Kidney (tissue), 14 donors: ENCODE results near the gene HOXA9. TPM values are rescaled to one million over a fixed set of nuclear protein-coding genes. Genes with fewer than 3 reads are reported as not detected.

ENCODE experiments used
- DNase-seq, 5 donors: peaks; one replicate each; pipeline ENCODE4 v3.0.0-alpha.2; 2013 to 2020
- FAIRE-seq: peaks from 2 replicates; lab custom pipeline; 2012; peaks lifted over from hg19 to GRCh38; lab: Jason Lieb, UNC
- H3K27ac ChIP-seq, 2 donors: one replicate each; pipeline ENCODE4 v1.7.0; 2013; ENCODE audit warnings: low read depth in 2 of 2, low read length in 2 of 2, inconsistent platforms in 1 of 2
- H3K27me3 ChIP-seq: one replicate; pipeline ENCODE4 v1.7.1; 2013; ENCODE audit warnings: low read length, inconsistent platforms; ENCODE audit not compliant: control insufficient read depth, insufficient read depth
- H3K36me3 ChIP-seq, 3 donors: one replicate each; pipeline versions ENCODE4 v1.7.0 to v1.7.1; 2013; ENCODE audit warnings: low read length in 3 of 3, control low read depth in 1 of 3, inconsistent platforms in 1 of 3; ENCODE audit not compliant: insufficient read depth in 3 of 3, control insufficient read depth in 2 of 3
- H3K4me1 ChIP-seq, 3 donors: one replicate each; pipeline versions ENCODE4 v1.7.0 to v1.7.1; 2013; ENCODE audit warnings: low read length in 3 of 3, inconsistent platforms in 1 of 3, low read depth in 1 of 3; ENCODE audit not compliant: control insufficient read depth in 2 of 3, insufficient read depth in 2 of 3
- H3K4me3 ChIP-seq, 3 donors: one replicate each; pipeline versions ENCODE4 v1.7.0 to v1.8.1; 2013; ENCODE audit warnings: low read length in 3 of 3, control low read depth in 1 of 3, inconsistent platforms in 1 of 3
- H3K9ac ChIP-seq, 3 donors: one replicate each; pipeline versions ENCODE4 v1.7.0 to v1.7.1; 2013; ENCODE audit warnings: low read length in 3 of 3, control low read depth in 1 of 3, inconsistent platforms in 1 of 3
- H3K9me3 ChIP-seq, 3 donors: one replicate each; pipeline versions ENCODE4 v1.7.0 to v1.7.1; 2013; ENCODE audit warnings: low read length in 3 of 3, control low read depth in 1 of 3, inconsistent platforms in 1 of 3; ENCODE audit not compliant: control insufficient read depth in 2 of 3, insufficient read depth in 1 of 3
- intact Hi-C: fragments of 100-400 bp; cut with DNase I; formaldehyde crosslinking; loops from one replicate; pipeline ENCODE4 v1.11.1; 2022
- polyA plus RNA-seq: library from polyadenylated mRNA; stranded (reverse); fragments of 350-450 nt; fragmentation: Illumina TruSeq; extraction: RNeasy Lipid Tissue Mini Kit (QIAGEN cat#74804); gene quantifications from one replicate; pipeline ENCODE4 v1.2.3, GENCODE V29; 2014; ENCODE audit warnings: low read depth, low replicate concordance; ENCODE audit not compliant: insufficient read depth
- total RNA-seq: library from RNA; stranded (reverse); fragmentation: NEBNext Ultra II Directional; extraction: Animal tissue kit (Norgen Biotek cat#: 25700); gene quantifications from one replicate; pipeline ENCODE4 v1.2.1, GENCODE V29; 2021
- TF ChIP-seq, protein P1 (sequence below): IDR thresholded peaks from 3 replicates; pipeline ENCODE4 v1.5.1; 2012; ENCODE audit warnings: mild to moderate bottlenecking, moderate library complexity, borderline replicate concordance; ENCODE audit not compliant: insufficient read depth; ENCODE audit errors: extremely low read depth
- donor health status: control.
- donor health status: control.
- donor health status: control.
- donor health status: control.
- donor health status: control.
- donor health status: DM: yes; HTN: yes; CAD: no.
- donor health status: Normal renal cell carcinoma (clear cell type).

The HOXA9 gene
- total and polyA plus RNA-seq, 2 donors from 2014 or later, result 36.7 to 36.8 TPM

DNA sequence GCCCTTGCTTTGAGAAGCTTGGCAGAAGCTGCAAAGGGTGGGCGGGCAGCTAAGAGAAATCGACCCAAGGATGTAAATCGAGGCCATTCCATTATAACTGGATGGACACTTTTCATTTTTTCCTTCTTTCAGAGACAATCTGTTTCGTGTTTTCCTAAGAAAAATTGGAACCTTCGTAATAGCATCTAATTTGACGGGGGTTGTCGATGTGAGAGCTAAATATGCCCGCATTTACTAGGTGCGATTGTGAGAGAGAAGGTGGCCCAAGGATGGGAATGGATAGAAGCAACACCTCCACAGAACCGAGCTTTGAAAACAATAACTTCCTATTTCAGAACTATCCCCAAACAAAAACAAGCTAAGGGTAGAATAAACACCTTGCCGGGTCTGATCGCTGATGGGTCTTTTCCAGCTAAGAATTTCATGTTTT, 33.9 kb downstream of the HOXA9 start:
- H3K9ac ChIP-seq, result peak overlapping the region; percentile 45 to 92 (median 78)
- FAIRE-seq, result no peak
- H3K27me3 ChIP-seq, result no peaks in the 10 kb centered on the region
- H3K9me3 ChIP-seq, result no peaks in the 10 kb centered on the region
- peak overlapping the region; percentile 62 to 82 (median 73) for H3K4me3 ChIP-seq
- peaks cover 23 to 39% (median 38%) of the 10 kb centered on the region in 3 donors for H3K4me1 ChIP-seq
- DNase-seq, result no peak
- H3K27ac ChIP-seq, result peak overlapping the region; percentile 92 to 97
- intact Hi-C loops, result no loop called here
- H3K36me3 ChIP-seq, result peaks cover 0 to 2% (median 0%) of the 10 kb centered on the region in 3 donors
- TF ChIP-seq, protein P1, sequence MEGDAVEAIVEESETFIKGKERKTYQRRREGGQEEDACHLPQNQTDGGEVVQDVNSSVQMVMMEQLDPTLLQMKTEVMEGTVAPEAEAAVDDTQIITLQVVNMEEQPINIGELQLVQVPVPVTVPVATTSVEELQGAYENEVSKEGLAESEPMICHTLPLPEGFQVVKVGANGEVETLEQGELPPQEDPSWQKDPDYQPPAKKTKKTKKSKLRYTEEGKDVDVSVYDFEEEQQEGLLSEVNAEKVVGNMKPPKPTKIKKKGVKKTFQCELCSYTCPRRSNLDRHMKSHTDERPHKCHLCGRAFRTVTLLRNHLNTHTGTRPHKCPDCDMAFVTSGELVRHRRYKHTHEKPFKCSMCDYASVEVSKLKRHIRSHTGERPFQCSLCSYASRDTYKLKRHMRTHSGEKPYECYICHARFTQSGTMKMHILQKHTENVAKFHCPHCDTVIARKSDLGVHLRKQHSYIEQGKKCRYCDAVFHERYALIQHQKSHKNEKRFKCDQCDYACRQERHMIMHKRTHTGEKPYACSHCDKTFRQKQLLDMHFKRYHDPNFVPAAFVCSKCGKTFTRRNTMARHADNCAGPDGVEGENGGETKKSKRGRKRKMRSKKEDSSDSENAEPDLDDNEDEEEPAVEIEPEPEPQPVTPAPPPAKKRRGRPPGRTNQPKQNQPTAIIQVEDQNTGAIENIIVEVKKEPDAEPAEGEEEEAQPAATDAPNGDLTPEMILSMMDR, result no peak

DNA sequence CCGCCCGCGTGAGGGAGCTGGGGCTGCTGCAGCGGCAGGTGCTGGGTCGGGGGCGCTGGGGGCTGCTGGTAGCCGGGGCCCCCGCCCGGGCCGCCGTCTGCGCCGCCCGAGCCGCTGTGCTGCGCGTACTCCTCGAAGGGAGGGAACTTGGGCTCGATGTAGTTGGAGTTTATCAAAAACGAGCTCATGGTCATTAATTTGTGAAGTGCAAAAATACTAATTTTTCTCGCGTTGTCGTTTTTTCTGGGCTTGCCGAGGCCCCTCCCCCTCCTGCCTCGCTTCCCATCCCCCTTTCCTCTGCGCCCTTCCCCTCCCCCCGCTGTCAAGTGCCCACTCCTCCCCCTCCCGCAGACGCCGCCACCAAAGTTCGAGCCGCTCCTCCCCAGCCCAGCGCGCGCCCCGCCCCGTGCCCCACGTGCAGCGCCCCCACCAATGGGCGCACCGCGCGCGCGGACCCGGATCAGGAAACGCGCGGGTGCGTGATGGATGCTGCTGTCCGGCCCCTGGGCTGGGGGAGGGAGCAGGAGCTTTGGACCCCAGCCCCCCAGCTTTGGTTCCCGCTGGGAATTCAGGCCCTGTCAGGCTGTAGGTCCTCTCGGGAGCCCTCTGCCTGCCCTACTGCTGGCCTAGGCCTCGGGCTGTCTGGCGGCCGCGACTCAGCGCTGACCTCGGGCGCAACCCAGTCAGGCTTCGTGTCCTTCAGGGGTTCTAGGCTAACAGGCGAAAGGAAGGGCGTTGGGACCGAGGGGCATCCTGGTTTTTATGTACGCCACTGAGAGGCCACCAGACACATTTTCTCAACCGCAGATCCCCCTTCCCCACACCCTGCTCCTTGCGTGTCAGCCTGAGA, 34.6 kb downstream of the HOXA9 start, which contains the start of gene HOXA4:
Gene HOXA4 (minus strand): TSS at position 218 of the 850 bp plus-strand sequence. CDS start 24 bp downstream, at position 194.
- Histone ChIP-seq H3K4me1 (peaks cover 19 to 38% (median 37%) of the 10 kb centered on the region in 3 donors), H3K9ac (peak within 1 kb of the TSS; percentile 31 to 92 (median 78)), H3K27me3 (no peaks in the 10 kb centered on the region), H3K4me3 (peak within 1 kb of the TSS; percentile 62 to 82 (median 73)), H3K27ac (peak within 1 kb of the TSS; percentile 92 to 97), H3K36me3 (peaks cover 0 to 2% (median 0%) of the 10 kb centered on the region in 3 donors), H3K9me3 (no peaks in the 10 kb centered on the region)
- intact Hi-C loops, result no loop called here
- FAIRE-seq (no peak), DNase-seq (peak; percentile 95 to 98 (median 96))
- TF ChIP-seq, protein P1, result no peak

DNA sequence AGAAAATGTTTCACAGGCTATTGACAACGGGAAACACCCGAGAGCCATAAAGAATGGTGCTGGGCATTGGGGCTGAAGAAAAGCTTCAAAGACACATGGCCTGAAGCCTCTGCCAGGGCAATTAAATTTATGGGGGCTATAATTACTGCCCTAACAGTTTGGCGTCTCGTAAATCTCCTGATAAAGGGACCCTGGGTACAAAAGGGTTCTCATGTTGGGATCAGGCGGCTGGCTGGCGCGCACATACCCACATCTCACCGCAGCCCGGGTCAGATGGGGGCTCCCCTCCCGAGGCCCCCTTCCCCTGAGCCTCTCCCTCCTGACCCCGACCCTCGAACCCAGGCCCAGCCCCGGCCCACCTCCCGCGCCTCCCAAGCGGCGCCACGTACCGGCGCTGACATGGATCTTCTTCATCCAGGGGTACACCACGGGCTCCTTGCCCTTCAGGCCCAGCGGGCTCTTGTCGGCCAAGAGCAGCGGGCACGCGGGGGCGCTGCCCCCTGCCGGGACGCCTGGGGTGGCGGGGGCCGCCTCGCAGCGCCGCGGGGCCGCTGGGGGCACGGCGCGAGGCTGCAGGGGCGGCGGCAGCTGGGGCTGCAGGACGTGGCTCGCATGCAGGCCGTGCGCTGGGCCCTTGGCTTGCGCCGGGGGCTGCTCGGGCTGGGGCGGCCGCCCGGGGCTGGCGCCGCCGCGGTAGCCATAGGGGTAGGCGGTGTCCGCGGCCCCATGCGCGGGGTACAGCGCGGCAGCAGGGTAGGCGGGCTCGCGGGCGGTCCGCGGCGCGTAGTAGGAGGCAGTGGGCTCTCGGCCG, 35.4 kb downstream of the HOXA9 start:
- TF ChIP-seq, protein P1, result peak; percentile 33
- intact Hi-C loops, result no loop called here
- Histone ChIP-seq H3K9ac (peak overlapping the region; percentile 23 to 68 (median 30)), H3K4me1 (peaks cover 23 to 45% (median 41%) of the 10 kb centered on the region in 3 donors), H3K27ac (peak overlapping the region; percentile 73 to 89), H3K36me3 (peaks cover 0 to 2% (median 0%) of the 10 kb centered on the region in 3 donors), H3K9me3 (no peaks in the 10 kb centered on the region), H3K4me3 (peak overlapping the region; percentile 44 to 73 (median 62)), H3K27me3 (no peaks in the 10 kb centered on the region)
- peak; percentile 78 to 95 (median 90) for DNase-seq
- FAIRE-seq, result no peak
